ENCODE measurements around the gene MTMR10. TPM values are rescaled to one million over a fixed set of nuclear protein-coding genes. Genes with fewer than 3 reads are reported as not detected.

Gene MTMR10
- polyA plus RNA-seq, 2 of the 4 experiments (the other 2 are of a cell fraction): 11.9 to 23.1 TPM

GRCh38 chr15:31004220-31004733 lies 12.8 kb upstream of the MTMR10 start:
- 51% methylated on average over 5 of the region's 5 CpGs for WGBS (ENCODE audit: missing lambda C conversion rate)
- no peak overlapping the region for H3K27ac ChIP-seq
- DNase-seq (ENCODE audit: low read depth in 1 of 2, low spot score in 1 of 2): no peak
- POLR2A ChIA-PET: interaction anchor here (2.8 kb wide), 1 partner anchor 13 kb away, joined by 10 read pairs; the partner anchor contains the start of gene MTMR10
- H3K4me3 ChIP-seq: no peak overlapping the region
- H3K4me2 ChIP-seq: no peak overlapping the region
- CTCF ChIA-PET: interaction anchor here (2.2 to 2.7 kb wide), 2 partner anchors 12 to 125 kb away, joined by 6 to 10 read pairs; partner anchors contain the start of gene MTMR10
- FAIRE-seq: no peak
- TF ChIP-seq JUNB (IDR thresholded peaks at IDR 0.05) (no peak), HOXA7 (CRISPR knock-in tag; IDR thresholded peaks at IDR 0.05) (no peak), CEBPB (IDR thresholded peaks at IDR 0.05) (no peak), ESRRA (IDR thresholded peaks at IDR 0.05; ENCODE audit: borderline replicate concordance, low read length) (no peak), RAD21 (conservative IDR thresholded peaks at IDR 0.05 in 1 of 2, IDR thresholded peaks at IDR 0.05 in 1 of 2) (no peak), HEYL (CRISPR knock-in tag; IDR thresholded peaks at IDR 0.05) (no peak), NFE2L2 (conservative IDR thresholded peaks at IDR 0.05; ENCODE audit: low read length) (no peak), BCL3 (IDR thresholded peaks at IDR 0.05) (no peak), ZNF302 (CRISPR knock-in tag; IDR thresholded peaks at IDR 0.05) (no peak), CHD4 (IDR thresholded peaks at IDR 0.05; ENCODE audit: borderline replicate concordance) (no peak), POLR2AphosphoS2 (conservative IDR thresholded peaks at IDR 0.05; ENCODE audit: low read length) (no peak), TFCP2L1 (CRISPR knock-in tag; IDR thresholded peaks at IDR 0.05) (no peak), CHD2 (IDR thresholded peaks at IDR 0.05; ENCODE audit: low read length, partially characterized antibody) (no peak)
- TF ChIP-seq, protein P1, sequence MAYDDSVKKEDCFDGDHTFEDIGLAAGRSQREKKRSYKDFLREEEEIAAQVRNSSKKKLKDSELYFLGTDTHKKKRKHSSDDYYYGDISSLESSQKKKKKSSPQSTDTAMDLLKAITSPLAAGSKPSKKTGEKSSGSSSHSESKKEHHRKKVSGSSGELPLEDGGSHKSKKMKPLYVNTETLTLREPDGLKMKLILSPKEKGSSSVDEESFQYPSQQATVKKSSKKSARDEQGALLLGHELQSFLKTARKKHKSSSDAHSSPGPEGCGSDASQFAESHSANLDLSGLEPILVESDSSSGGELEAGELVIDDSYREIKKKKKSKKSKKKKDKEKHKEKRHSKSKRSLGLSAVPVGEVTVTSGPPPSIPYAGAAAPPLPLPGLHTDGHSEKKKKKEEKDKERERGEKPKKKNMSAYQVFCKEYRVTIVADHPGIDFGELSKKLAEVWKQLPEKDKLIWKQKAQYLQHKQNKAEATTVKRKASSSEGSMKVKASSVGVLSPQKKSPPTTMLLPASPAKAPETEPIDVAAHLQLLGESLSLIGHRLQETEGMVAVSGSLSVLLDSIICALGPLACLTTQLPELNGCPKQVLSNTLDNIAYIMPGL (CRISPR knock-in tag; IDR thresholded peaks at IDR 0.05; ENCODE audit: borderline replicate concordance): no peak
- TF ChIP-seq, protein P2, sequence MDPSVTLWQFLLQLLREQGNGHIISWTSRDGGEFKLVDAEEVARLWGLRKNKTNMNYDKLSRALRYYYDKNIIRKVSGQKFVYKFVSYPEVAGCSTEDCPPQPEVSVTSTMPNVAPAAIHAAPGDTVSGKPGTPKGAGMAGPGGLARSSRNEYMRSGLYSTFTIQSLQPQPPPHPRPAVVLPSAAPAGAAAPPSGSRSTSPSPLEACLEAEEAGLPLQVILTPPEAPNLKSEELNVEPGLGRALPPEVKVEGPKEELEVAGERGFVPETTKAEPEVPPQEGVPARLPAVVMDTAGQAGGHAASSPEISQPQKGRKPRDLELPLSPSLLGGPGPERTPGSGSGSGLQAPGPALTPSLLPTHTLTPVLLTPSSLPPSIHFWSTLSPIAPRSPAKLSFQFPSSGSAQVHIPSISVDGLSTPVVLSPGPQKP (IDR thresholded peaks at IDR 0.05; ENCODE audit: low read depth, low read length): no peak
- TF ChIP-seq, protein P3, sequence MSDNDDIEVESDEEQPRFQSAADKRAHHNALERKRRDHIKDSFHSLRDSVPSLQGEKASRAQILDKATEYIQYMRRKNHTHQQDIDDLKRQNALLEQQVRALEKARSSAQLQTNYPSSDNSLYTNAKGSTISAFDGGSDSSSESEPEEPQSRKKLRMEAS (IDR thresholded peaks at IDR 0.05): no peak
- TF ChIP-seq, protein P4, sequence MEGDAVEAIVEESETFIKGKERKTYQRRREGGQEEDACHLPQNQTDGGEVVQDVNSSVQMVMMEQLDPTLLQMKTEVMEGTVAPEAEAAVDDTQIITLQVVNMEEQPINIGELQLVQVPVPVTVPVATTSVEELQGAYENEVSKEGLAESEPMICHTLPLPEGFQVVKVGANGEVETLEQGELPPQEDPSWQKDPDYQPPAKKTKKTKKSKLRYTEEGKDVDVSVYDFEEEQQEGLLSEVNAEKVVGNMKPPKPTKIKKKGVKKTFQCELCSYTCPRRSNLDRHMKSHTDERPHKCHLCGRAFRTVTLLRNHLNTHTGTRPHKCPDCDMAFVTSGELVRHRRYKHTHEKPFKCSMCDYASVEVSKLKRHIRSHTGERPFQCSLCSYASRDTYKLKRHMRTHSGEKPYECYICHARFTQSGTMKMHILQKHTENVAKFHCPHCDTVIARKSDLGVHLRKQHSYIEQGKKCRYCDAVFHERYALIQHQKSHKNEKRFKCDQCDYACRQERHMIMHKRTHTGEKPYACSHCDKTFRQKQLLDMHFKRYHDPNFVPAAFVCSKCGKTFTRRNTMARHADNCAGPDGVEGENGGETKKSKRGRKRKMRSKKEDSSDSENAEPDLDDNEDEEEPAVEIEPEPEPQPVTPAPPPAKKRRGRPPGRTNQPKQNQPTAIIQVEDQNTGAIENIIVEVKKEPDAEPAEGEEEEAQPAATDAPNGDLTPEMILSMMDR (IDR thresholded peaks at IDR 0.05): no peak
- no peaks in the 10 kb centered on the region for H3K9me3 ChIP-seq
- no peaks in the 10 kb centered on the region for H3K4me1 ChIP-seq
- ATAC-seq: 0 out of 6 replicates have a peak, but pooled peaks of 1 of the 2 experiments have one; percentile 45

- FAIRE-seq: no peak
- H3K4me3 ChIP-seq: no peak overlapping the region
- ChIA-PET CTCF (interaction anchor here (1.3 to 2.7 kb wide), 2 partner anchors 91 to 127 kb away, joined by 3 to 10 read pairs; no protein-coding TSS in a partner anchor), POLR2A (no interaction called here)
- H3K27ac ChIP-seq: no peak overlapping the region
- TF ChIP-seq TP53 (CRISPR knock-in tag; IDR thresholded peaks at IDR 0.05) (no peak), RCOR1 (IDR thresholded peaks at IDR 0.05; ENCODE audit: low read depth, low read length) (no peak)
- ATAC-seq: no peak
- 61% methylated on average over 3 of the region's 3 CpGs for WGBS (ENCODE audit: missing lambda C conversion rate)
- H3K4me2 ChIP-seq: no peak overlapping the region
- H3K4me1 ChIP-seq: no peaks in the 10 kb centered on the region
- no peak for DNase-seq (ENCODE audit: low read depth in 1 of 2, low spot score in 1 of 2)
- H3K9me3 ChIP-seq: no peaks in the 10 kb centered on the region
Observed at GRCh38 chr15:31001702-31002101, 10.3 kb upstream of the MTMR10 start.

Data from A549 (cell line).